ENCODE results near the gene IL20.

DNA sequence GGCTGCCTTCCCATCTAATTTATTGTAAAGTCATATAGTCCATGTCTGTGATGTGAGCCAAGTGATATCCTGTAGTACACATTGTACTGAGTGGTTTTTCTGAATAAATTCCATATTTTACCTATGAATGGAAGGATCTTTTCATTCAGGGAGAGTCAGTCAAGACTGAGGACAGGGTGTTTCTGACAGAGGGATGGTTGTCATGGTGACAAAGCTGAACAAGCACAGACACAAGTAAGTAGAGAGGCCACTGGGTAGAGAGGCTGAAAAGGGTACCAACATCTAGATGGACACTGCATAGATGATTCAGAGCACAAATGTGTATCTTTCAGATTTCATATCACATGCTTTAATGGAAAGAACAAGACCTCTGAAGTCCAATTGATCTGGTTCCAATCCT is 22.6 kb upstream of the IL20 start:
- TF ChIP-seq, protein P1, sequence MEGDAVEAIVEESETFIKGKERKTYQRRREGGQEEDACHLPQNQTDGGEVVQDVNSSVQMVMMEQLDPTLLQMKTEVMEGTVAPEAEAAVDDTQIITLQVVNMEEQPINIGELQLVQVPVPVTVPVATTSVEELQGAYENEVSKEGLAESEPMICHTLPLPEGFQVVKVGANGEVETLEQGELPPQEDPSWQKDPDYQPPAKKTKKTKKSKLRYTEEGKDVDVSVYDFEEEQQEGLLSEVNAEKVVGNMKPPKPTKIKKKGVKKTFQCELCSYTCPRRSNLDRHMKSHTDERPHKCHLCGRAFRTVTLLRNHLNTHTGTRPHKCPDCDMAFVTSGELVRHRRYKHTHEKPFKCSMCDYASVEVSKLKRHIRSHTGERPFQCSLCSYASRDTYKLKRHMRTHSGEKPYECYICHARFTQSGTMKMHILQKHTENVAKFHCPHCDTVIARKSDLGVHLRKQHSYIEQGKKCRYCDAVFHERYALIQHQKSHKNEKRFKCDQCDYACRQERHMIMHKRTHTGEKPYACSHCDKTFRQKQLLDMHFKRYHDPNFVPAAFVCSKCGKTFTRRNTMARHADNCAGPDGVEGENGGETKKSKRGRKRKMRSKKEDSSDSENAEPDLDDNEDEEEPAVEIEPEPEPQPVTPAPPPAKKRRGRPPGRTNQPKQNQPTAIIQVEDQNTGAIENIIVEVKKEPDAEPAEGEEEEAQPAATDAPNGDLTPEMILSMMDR (IDR thresholded peaks at IDR 0.05): no peak
- TF ChIP-seq POLR2AphosphoS5 (IDR thresholded peaks at IDR 0.05): no peak
- no peak for TF ChIP-seq POLR2A (IDR thresholded peaks at IDR 0.05)
- TF ChIP-seq EP300 (IDR thresholded peaks at IDR 0.05): no peak
